Left colon (tissue), 2 donors: ENCODE results near the gene DMBT1. TPM values are rescaled to one million over a fixed set of nuclear protein-coding genes. Genes with fewer than 3 reads are reported as not detected.
"Not testable (repeated sequence)": the region's sequence is repeated elsewhere in the genome, so short reads cannot be mapped to it uniquely, and the experiment has no call there.

Experiments
- ATAC-seq: fragments of 200-7000 bp; cut with Tn5 transposase; one replicate; pipeline ENCODE4 v1.9.1; 2020; ENCODE audit warnings: mild to moderate bottlenecking, moderate library complexity
- DNase-seq, 2 donors: peaks; one replicate each; pipeline ENCODE4 v3.0.0-alpha.2; 2020
- intact Hi-C, 2 donors: fragments of 100-400 bp; cut with DNase I in 1 of 2; cut with micrococcal nuclease in 1 of 2; formaldehyde crosslinking; loops; one replicate each; pipeline versions ENCODE4 v1.11.2 to v1.14.0; 2022; cut with DNase I, micrococcal nuclease
- total RNA-seq, 2 donors: library from RNA; stranded (reverse); fragmentation: NEBNext Ultra II Directional; extraction: Animal tissue kit (Norgen Biotek cat#: 25700); gene quantifications; one replicate each; pipeline ENCODE4 v1.2.1, GENCODE V29; 2021
- donor health status: DM: no; HTN: no; CAD: no.
- donor health status: DM: yes; HTN: yes; CAD: no.

Gene DMBT1
- total RNA-seq, 2 donors from 2014 or later: 59.0 to 424 TPM

DNA sequence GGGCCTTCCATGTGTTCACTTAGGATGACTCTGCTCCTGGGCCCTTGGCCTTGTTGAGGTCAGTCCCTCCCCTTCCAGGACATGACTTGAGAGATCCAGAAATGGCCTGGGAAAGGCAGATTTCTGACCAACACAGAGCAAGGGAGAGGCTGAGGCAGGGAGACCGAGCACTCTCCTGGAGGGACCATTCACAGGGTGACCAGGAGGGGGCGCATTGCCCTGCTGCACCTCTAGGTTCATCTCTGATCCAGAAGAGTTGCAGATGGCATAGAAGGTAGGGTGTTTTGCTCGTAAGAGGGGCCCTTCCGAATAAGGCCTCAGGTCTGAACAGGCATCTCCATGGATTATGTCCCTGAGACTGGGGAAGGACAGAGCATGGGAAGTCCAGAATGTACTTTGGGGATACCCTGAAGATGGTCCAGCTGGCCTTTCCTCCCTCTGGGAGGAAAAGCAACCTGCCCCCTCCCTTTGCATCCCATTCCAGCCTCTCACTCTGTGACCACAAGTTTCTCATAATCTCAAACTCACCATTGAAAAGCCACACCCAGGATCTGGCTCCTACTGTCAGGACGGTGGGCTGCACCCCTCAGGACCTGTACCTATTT lies 6.6 kb downstream of the DMBT1 start:
- DNase-seq (peak in 1 of 2 donors; percentile 17), ATAC-seq (peak; percentile 64)
- intact Hi-C loops: loop anchor here in 1 of 2 donors (10.0 kb wide), 3 partner anchors 132 to 272 kb away; no protein-coding TSS in a partner anchor

DNA sequence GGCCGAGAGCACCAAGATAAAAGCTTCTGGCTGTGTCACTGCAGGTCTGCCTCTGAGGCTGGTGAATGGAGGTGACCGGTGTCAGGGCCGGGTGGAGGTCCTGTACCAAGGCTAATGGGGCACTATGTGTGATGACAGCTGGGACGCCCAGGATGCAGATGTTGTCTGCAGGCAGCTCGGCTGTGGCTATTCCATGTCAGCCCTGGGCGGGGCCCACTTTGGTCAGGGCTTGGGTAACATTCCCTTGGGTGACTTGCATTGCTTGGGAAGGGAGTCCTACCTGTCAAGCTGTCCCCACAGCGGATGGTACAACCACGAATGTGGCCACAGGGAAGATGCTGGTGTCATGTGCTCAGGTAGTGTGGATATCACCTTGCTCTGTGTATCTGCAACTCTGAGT lies 8.0 kb downstream of the DMBT1 start:
- DNase-seq (no peak), ATAC-seq (no peak)
- intact Hi-C loops: loop anchor here in 1 of 2 donors (10.0 kb wide), 3 partner anchors 134 to 274 kb away; no protein-coding TSS in a partner anchor

DNA sequence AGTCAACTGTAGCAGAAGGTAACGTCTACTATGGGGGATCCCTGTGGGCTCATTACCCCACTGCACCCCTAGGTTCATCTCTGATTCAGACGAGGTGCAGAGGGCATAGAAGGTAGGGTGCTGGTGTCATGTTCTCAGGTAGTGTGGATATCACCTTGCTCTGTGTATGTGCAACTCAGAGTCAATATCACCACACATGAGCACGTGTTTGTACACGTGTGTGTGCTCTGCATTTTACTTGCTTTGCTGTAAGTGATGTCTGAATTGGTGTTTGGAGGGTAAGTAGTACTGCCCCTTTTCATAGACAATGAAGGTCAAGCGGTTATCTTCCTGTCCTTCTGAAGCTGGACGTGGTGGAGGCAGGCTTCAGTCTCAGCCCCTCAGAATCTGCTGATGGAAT lies 10.4 kb downstream of the DMBT1 start:
- ATAC-seq (no peak), DNase-seq (no peak)
- intact Hi-C loops: no loop called here

DNA sequence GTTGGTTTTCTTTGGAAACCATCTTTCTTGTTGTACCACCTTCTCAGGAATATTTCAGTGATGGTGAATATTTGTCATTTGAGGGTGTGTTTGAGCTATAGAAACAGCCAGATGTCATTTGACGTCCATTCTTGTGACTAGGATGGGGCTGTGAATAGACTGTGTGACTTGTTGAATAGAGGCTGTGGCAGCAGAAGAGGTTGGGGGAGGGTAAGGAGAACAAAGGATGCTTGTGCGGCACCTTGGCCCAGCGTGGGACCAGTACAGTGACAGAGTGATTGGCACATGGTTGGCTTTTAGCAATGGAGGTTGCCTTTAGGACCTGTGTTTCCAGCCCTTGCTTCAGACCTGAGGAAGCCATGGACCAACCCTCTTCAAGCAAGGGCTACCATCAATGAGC lies 11.3 kb downstream of the DMBT1 start:
- intact Hi-C loops: no loop called here
- no peak for ATAC-seq
- no peak for DNase-seq

DNA sequence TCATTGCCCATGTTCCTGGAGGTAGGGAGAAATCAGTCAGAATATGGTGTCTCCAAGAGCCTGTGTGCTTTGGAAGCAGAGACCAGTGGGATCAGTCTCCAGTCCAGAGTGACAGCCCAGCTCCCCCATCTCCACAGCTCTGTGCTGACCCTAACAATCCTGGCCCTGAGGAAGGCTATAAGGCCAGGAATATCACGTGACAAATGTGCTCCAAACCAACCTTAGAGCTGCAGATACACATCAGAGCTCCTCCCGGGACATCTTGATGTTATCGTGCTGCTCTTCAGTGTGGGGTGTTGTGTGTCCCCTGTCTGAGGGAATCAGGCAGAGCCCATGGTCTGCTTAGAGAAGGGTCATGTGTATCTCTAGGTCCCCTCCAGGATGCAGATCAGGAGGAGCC lies 15.2 kb downstream of the DMBT1 start:
- DNase-seq: no peak
- intact Hi-C loops: no loop called here
- no peak for ATAC-seq

DNA sequence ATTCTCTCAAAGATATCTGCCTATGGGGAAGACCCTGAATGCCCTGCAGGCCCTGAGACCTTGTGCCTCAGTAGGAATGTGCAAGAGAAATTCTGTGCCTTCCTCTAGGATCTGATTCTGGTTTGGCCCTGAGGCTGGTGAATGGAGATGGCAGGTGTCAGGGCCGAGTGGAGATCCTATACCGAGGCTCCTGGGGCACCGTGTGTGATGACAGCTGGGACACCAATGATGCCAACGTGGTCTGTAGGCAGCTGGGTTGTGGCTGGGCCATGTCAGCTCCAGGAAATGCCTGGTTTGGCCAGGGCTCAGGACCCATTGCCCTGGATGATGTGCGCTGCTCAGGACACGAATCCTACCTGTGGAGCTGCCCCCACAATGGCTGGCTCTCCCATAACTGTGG lies 15.7 kb downstream of the DMBT1 start:
- intact Hi-C loops: no loop called here
- ATAC-seq (no peak), DNase-seq (no peak)

DNA sequence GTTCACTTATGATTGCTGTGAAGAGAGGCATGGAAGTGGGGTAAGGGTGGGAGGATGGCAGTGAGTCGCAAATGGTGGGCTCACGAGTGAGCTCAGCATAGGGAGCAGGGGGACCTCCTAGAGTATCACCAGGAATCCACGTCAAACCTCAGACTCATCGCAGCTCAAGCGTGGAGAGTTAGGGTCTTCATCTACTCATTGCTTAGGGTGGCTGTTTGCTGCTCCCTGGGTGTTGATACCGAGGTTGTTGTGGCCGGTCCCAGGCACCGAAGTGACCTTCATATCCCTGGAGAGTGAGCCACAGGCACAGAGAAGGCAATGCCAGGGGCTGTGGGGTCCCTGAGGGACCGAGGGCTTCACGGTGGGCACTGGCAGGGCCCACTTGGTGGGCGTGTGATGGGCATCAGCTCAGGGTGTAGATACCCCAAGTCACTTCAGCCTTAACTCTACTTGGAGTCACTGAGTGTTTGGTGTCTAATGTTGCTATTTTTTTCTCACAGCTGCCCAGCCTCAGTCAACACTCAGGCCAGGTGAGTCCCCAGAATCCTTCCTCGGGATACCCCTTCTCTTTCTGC lies 16.8 kb downstream of the DMBT1 start:
- DNase-seq (no peak), ATAC-seq (no peak)
- intact Hi-C loops: no loop called here

DNA sequence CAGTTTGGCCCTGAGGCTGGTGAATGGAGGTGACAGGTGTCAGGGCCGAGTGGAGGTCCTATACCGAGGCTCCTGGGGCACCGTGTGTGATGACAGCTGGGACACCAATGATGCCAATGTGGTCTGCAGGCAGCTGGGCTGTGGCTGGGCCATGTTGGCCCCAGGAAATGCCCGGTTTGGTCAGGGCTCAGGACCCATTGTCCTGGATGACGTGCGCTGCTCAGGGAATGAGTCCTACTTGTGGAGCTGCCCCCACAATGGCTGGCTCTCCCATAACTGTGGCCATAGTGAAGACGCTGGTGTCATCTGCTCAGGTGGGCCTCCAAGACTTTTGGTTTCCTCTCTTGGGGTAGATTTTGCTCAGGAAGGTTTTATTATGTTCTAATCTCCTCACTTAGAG lies 25.5 kb downstream of the DMBT1 start:
- DNase-seq, ATAC-seq, intact Hi-C loops: not testable (repeated sequence)

DNA sequence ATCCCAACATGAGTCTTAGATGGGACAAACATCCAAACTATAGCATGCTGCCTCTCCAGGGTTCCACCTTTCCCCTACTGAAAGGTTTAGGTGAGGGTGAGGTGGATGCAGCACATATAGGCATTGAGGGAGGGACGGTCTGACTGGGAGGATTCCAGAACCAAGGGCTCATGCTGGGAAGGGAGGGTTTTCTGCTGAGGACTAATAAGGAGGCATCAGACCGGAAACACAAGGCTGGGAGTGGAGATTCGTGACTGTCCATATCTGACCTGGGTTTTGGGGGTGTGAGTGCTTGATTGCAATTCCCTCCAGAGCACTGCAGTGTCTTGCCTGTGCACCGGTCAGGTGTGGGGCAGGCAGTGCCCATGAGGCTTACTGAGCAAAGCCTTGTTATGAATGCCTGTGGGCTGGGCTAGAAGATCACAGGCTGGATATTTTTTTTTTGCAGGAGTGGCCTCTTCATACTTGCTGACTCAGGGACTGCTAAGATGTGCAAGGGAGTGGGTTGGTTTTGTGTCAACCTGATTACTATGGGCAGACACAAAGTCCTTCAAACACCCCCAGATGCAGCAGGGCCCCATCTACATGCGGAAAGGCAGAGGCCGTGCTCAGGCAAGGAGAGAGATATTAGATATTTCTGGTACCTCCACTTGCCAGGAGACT lies 26.7 kb downstream of the DMBT1 start:
- no peak for ATAC-seq
- DNase-seq: no peak
- intact Hi-C loops: no loop called here

DNA sequence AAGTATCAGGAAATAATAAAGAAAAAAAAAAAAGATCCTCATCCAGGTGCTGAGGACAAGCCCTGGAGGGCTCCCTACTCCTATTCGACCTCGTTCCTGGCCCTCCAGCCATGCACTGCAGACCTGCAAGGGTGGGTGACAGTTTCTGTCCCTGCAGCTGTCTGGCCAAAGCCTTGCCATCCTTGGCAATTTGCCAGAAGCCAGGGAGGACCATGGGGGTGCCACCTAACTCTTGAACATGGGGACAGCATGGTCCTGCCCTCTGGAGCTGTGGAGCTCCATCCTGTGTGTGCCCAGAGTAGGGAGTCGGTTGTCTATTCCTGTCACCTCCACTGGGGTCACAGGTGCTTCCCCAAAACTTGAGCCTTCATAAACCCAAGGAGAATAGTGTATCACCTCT lies 27.8 kb downstream of the DMBT1 start:
- intact Hi-C loops: no loop called here
- ATAC-seq: no peak
- DNase-seq: no peak

DNA sequence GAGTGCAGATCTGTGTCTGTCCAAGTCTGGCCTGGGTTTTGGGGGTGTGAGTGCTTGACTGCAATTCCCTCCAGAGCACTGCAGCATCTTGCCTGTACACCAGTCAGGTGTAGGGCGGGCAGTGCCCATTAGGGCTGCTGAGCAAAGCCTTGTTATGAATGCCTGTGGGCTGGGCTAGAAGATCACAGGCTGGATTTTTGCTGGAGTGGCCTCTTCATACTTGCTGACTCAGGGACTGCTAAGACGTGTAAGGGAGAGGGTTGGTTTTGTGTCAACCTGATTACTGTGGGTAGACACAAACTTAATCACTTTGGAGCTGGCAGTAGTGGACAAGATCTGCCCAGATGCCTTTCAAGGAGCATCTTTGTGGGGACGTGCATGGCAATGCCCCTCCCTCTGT lies 29.6 kb downstream of the DMBT1 start:
- no peak for ATAC-seq
- intact Hi-C loops: no loop called here
- no peak for DNase-seq

DNA sequence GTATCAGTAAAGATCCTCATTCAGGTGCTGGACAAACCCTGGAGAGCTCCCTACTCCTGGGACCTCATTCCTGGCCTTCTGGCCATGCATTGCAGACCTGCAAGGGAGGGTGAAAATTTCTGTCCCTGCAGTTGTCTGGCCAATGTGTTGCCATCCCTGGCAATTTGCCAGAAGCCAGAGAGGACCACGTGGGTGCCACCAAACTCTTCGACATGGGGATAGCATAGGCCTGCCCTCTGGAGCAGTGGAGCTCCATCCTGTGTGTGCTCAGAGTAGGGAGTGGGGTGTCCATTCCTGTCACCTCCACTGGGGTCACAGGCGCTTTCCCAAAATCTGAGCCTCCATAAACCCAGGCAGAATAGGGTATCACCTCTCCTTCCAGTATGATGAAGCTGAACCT lies 31.2 kb downstream of the DMBT1 start:
- no peak for ATAC-seq
- intact Hi-C loops: no loop called here
- no peak for DNase-seq

DNA sequence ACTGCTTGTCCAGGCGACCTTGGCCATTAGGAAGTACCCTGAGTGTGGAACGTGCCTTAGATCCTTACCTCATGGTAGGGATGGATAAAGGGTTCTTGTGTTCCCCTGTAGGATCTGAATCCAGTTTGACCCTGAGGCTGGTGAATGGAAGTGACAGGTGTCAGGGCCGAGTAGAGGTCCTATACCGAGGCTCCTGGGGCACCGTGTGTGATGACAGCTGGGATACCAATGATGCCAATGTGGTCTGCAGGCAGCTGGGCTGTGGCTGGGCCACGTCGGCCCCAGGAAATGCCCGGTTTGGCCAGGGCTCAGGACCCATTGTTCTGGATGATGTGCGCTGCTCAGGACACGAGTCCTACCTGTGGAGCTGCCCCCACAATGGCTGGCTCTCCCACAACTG lies 31.6 kb downstream of the DMBT1 start:
- intact Hi-C loops: no loop called here
- DNase-seq: no peak
- no peak for ATAC-seq

DNA sequence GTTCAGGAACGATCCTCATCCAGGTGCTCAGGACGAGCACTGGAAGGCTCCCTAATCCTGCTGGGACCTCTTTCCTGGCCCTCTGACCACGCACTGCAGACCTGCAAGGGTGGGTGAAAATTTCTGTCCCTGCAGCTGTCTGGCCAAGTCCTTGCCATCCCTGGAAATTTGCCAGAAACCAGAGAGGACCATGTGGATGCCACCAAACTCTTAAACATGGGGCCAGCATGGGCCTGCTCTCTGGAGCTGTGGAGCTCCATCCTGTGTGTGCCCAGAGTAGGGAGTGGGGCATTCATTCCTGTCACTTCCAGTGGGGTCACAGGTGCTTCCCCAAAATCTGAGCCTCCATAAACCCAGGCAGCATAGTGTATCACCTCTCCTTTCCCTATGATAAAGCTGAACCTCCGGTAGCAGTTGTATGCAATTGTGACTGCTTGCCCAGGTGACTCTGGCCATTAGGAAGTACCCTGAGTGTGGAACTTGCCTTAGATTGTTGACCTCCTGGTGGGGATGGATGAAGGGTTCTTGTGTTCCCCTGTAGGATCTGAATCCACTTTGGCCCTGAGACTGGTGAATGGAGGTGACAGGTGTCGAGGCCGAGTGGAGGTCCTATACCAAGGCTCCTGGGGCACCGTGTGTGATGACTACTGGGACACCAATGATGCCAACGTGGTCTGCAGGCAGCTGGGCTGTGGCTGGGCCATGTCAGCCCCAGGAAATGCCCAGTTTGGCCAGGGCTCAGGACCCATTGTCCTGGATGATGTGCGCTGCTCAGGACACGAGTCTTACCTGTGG lies 57.1 kb downstream of the DMBT1 start:
- DNase-seq (no peak), ATAC-seq (no peak)
- intact Hi-C loops: no loop called here

DNA sequence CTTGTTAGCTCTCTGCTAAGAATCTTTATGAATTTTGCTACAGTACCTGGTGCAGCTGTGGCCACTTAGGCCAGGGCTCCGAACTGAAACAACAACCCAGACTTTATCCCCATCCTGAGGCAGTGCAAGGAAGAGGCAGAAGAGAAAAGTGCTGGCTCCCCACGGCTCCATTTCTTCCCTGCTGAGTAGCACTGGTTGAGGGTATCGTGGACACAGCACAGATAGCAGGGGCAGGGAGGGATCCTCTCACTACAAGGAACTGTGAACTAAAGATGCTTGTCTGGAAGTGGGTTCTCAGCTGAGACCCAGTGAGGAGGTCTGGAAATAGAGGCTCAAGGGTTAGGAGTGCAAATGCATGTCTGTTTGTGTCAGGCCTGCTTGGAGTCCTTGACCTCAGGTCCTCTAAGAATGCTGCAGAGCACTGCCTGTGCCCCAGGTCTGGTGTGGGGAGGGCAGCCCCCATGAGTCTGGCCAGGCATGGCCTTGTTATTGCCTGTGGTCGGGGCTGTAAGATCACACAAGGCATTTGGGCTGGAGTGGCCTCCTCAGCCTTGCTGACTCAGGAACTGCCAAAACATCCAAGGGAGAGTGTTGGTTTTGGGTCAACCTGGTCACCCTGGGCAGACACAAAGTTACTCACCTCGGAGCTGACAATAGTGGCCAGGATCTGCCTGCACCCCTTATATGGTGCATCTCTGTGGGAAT lies 58.1 kb downstream of the DMBT1 start:
- intact Hi-C loops: no loop called here
- ATAC-seq (no peak), DNase-seq (no peak)

DNA sequence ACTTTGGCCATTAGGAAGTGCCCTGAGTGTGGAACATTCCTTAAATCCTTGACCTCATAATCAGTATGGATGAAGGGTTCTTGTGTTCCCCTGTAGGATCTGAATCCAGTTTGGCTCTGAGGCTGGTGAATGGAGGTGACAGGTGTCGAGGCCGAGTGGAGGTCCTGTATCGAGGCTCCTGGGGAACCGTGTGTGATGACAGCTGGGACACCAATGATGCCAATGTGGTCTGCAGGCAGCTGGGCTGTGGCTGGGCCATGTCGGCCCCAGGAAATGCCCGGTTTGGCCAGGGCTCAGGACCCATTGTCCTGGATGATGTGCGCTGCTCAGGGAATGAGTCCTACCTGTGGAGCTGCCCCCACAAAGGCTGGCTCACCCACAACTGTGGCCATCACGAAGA lies 60.4 kb downstream of the DMBT1 start:
- DNase-seq, intact Hi-C loops, ATAC-seq: not testable (repeated sequence)

DNA sequence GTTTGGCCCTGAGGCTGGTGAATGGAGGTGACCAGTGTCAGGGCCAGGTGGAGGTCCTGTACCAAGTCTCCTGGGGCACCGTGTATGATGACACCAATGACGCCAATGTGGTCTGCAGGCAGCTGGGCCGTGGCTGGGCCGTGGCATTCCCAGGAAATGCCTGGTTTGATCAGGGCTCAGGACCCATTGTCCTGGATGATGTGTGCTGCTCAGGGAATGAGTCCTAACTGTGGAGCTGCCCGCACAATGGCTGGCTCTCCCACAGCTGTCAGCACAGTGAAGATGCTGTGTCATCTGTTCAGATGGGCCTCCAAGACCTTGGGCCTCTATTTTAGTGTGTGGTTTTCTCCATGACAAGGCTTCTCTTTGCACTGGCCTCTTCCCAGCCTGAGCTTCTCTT lies 64.0 kb downstream of the DMBT1 start:
- intact Hi-C loops: no loop called here
- DNase-seq: no peak
- ATAC-seq: no peak

DNA sequence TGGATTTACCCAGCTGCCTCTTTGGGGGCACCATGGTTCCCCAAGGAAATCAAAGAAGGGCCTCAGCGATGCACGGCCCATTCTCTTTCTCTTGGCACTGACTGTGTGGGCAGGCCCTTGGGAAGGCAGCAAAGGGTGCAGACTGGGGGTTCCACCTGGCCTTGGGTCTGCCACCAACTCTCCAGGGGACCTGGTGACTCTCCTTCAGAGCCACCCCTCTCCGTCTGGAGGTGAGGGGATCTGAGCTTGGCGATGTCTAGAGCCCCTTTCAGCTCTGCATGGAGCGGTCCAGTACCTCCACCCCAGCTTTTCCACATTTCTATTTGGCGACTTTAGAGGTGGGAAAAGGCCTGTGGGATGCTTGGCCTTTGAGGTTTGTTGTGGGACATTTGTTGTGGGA lies 70.0 kb downstream of the DMBT1 start:
- no peak for DNase-seq
- ATAC-seq: no peak

DNA sequence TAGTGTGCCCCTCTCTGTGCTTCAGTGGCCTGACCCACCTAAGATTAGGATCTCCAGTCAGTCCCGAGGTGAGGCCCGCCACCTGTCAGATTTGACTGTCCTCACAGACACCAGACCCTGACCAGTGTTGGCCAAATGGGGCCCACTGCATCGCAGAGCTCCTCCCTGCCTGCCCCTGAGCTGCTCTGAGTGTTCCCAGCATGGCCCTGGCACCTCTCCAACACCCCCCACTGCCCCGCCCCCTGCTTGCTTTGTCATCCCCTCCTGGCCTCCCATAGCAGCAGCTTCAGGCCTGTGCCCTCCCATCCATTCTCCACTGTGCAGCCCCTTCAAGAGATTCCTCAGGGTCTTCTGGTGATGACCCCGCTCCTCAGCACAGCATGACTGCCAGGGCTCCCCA lies 71.5 kb downstream of the DMBT1 start:
- ATAC-seq: no peak

More for the DNA sequence above, 70.0 kb downstream of the DMBT1 start:
- intact Hi-C loops: no loop called here

More for the DNA sequence above, 71.5 kb downstream of the DMBT1 start:
- intact Hi-C loops: no loop called here
- no peak for DNase-seq
